NCI-H128 (cell line): ENCODE data around the gene TCP1.
"Not testable (repeated sequence)": the region's sequence is repeated elsewhere in the genome, so short reads cannot be mapped to it uniquely, and the experiment has no call there.

Source experiments
- DNase-seq: peaks from one replicate; lab custom pipeline; 2025; ENCODE audit not compliant: unreplicated experiment; lab: John Stamatoyannopoulos, UW

Gene TCP1

GRCh38 chr6:159817951-159818739 is 28.7 kb upstream of the TCP1 start:
- no peak for DNase-seq

- not testable (repeated sequence) for DNase-seq
Observed at GRCh38 chr6:159816775-159817174, 27.4 kb upstream of the TCP1 start.

- no peak for DNase-seq
Observed at GRCh38 chr6:159815410-159815809, 26.0 kb upstream of the TCP1 start.

- DNase-seq = no peak
Observed at GRCh38 chr6:159813781-159814180, 24.4 kb upstream of the TCP1 start.

- no peak for DNase-seq
Observed at GRCh38 chr6:159809149-159809548, 19.7 kb upstream of the TCP1 start.

GRCh38 chr6:159808647-159809046 is 19.2 kb upstream of the TCP1 start:
- no peak for DNase-seq

GRCh38 chr6:159807150-159807858 is 17.9 kb upstream of the TCP1 start:
- no peak for DNase-seq

GRCh38 chr6:159806021-159806458 is 16.6 kb upstream of the TCP1 start:
- DNase-seq = no peak

GRCh38 chr6:159805440-159806020 is 16.1 kb upstream of the TCP1 start:
- DNase-seq = no peak

- DNase-seq = no peak
Observed at GRCh38 chr6:159804504-159804903, 15.1 kb upstream of the TCP1 start.

- no peak for DNase-seq
Observed at GRCh38 chr6:159801935-159802334, 12.5 kb upstream of the TCP1 start.

- DNase-seq = no peak
Observed at GRCh38 chr6:159800141-159800865, 10.9 kb upstream of the TCP1 start, which contains the start of gene PNLDC1. PNLDC1 (plus strand) TSS chr6:159800276; CDS start chr6:159800308, 32 bp downstream.

- no peak for DNase-seq
Observed at GRCh38 chr6:159797554-159797953, 8.2 kb upstream of the TCP1 start.

- not testable (repeated sequence) for DNase-seq
Observed at GRCh38 chr6:159794976-159795375, 5.6 kb upstream of the TCP1 start.

- no peak for DNase-seq
Observed at GRCh38 chr6:159790956-159791598, 1.7 kb upstream of the TCP1 start.

- DNase-seq = peak; percentile 90
Observed at GRCh38 chr6:159790149-159790955, 950 bp upstream of the TCP1 start, which contains the start of gene MRPL18. MRPL18 (plus strand) TSS chr6:159790467; CDS start chr6:159790588, 121 bp downstream.

- DNase-seq = no peak
Observed at GRCh38 chr6:159788753-159789376, 537 bp downstream of the TCP1 start.

GRCh38 chr6:159788276-159788675 is 1.1 kb downstream of the TCP1 start:
- DNase-seq = no peak

GRCh38 chr6:159778542-159779103 is 10.8 kb downstream of the TCP1 start:
- no peak for DNase-seq
